Endothelial cell of umbilical vein (primary cell): ENCODE results near the gene RASGRP4. TPM values are rescaled to one million over a fixed set of nuclear protein-coding genes. Genes with fewer than 3 reads are reported as not detected.

Experiments used
- BruUV-seq: library from RNA; stranded (reverse); fragments of 400-500 nt; replicated peaks from 2 replicates; lab custom pipeline; 2021; lab: Mats Ljungman, UMichigan
- CTCF ChIA-PET: fragments of 300-600, 350-600 bp; sonication (Branson Sonifier 250); formaldehyde crosslinking; loops from one replicate; lab custom pipeline; 2021; ENCODE audit warnings: antibody characterized with exemption, inconsistent platforms; lab: Charles Lee
- POLR2A ChIA-PET: fragments of 300-600, 350-600 bp; sonication (Branson Sonifier 250); formaldehyde crosslinking; loops from one replicate; lab custom pipeline; 2021; ENCODE audit warnings: antibody characterized with exemption, inconsistent platforms; lab: Charles Lee
- DNase-seq: peaks from one replicate; pipeline ENCODE4 v3.0.0-alpha.2; 2011; ENCODE audit warnings: low read depth, low spot score
- FAIRE-seq: peaks from 2 replicates; lab custom pipeline; 2011; peaks lifted over from hg19 to GRCh38; lab: Jason Lieb, UNC
- H2AFZ ChIP-seq: 2 replicates; pipeline ENCODE4 v1.6.0; 2012; ENCODE audit warnings: low read depth, low read length, control low read depth, inconsistent platforms
- H3K27ac ChIP-seq: 2 replicates; pipeline ENCODE4 v1.5.1; 2011; ENCODE audit warnings: low read depth, mild to moderate bottlenecking, control low read depth, low read length, moderate library complexity; ENCODE audit not compliant: insufficient read depth
- H3K27me3 ChIP-seq, 2 experiments: 2 replicates each; pipeline versions ENCODE4 v1.6.0 to v1.6.1; 2011; ENCODE audit warnings: low read length in 2 of 2, mixed read lengths in 1 of 2; ENCODE audit not compliant: control insufficient read depth in 2 of 2, insufficient read depth in 2 of 2
- H3K36me3 ChIP-seq, 2 experiments: 2 replicates in 1 of 2; 3 replicates in 1 of 2; pipeline ENCODE4 v1.5.1; 2011; ENCODE audit warnings: low read length in 2 of 2, mild to moderate bottlenecking in 1 of 2, moderate library complexity in 1 of 2; ENCODE audit not compliant: control insufficient read depth in 2 of 2, insufficient read depth in 2 of 2; ENCODE audit errors: extremely low read depth in 1 of 2
- H3K4me1 ChIP-seq: 3 replicates; pipeline ENCODE4 v1.5.1; 2011; ENCODE audit warnings: mild to moderate bottlenecking, low read length; ENCODE audit not compliant: control insufficient read depth, insufficient read depth; ENCODE audit errors: extremely low read depth
- H3K4me2 ChIP-seq: 2 replicates; pipeline ENCODE4 v1.6.1; 2011; ENCODE audit warnings: low read length, control low read depth, mixed read lengths; ENCODE audit not compliant: insufficient read depth
- H3K4me3 ChIP-seq, 3 experiments: fragments of 200-600 bp in 1 of 3; sonication (generic), shearing (Covaris generic) in 1 of 3; replicated peaks in 1 of 3; 2 replicates each; pipeline ENCODE4 v1.5.1; 2011 to 2016; ENCODE audit warnings: control low read depth in 3 of 3, low read length in 3 of 3, mild to moderate bottlenecking in 2 of 3, inconsistent platforms in 1 of 3, low read depth in 1 of 3, moderate library complexity in 1 of 3; ENCODE audit not compliant: insufficient read depth in 1 of 3
- H3K79me2 ChIP-seq: 2 replicates; pipeline ENCODE4 v1.6.0; 2012; ENCODE audit warnings: low read length, inconsistent platforms; ENCODE audit not compliant: control insufficient read depth, insufficient read depth
- H3K9ac ChIP-seq: replicated peaks from 2 replicates; pipeline ENCODE3; 2011; ENCODE audit warnings: low read length, control low read depth; ENCODE audit not compliant: insufficient read depth; ENCODE audit errors: extremely low read depth
- H3K9me1 ChIP-seq: replicated peaks from 3 replicates; pipeline ENCODE4 v1.6.0; 2011; ENCODE audit warnings: mild to moderate bottlenecking, low read length; ENCODE audit not compliant: control insufficient read depth, insufficient read depth; ENCODE audit errors: extremely low read depth
- H3K9me3 ChIP-seq: replicated peaks from 2 replicates; pipeline ENCODE4 v1.5.1; 2012; ENCODE audit warnings: low read length, inconsistent platforms; ENCODE audit not compliant: control insufficient read depth, insufficient read depth
- H4K20me1 ChIP-seq: replicated peaks from 2 replicates; pipeline ENCODE3; 2011; ENCODE audit warnings: mild to moderate bottlenecking, low read length; ENCODE audit not compliant: control insufficient read depth, insufficient read depth; ENCODE audit errors: extremely low read depth
- CTCF ChIP-seq, 2 donors: IDR thresholded peaks; 1 replicate in 1 of 2; 2 replicates in 1 of 2; pipeline ENCODE4 v1.5.1; 2011; ENCODE audit warnings: low read length in 2 of 2, mild to moderate bottlenecking in 2 of 2, moderate library complexity in 2 of 2, control low read depth in 1 of 2, inconsistent platforms in 1 of 2, low read depth in 1 of 2; ENCODE audit not compliant: insufficient read depth in 1 of 2; ENCODE audit errors: extremely low read depth in 1 of 2
- EZH2 ChIP-seq: IDR thresholded peaks from 2 replicates; pipeline ENCODE4 v1.6.1; 2012; ENCODE audit warnings: borderline replicate concordance, low read depth, mild to moderate bottlenecking, moderate library complexity, low read length, inconsistent platforms; ENCODE audit not compliant: severe bottlenecking
- FOS ChIP-seq: IDR thresholded peaks from 2 replicates; pipeline ENCODE4 v1.6.1; 2011; ENCODE audit warnings: mild to moderate bottlenecking, low read length, moderate library complexity, borderline replicate concordance; ENCODE audit not compliant: insufficient read depth
- GATA2 ChIP-seq: IDR thresholded peaks from 2 replicates; pipeline ENCODE4 v1.7.0; 2011; ENCODE audit warnings: low read depth, mild to moderate bottlenecking, moderate library complexity, mixed read lengths, low read length; ENCODE audit not compliant: insufficient read length, insufficient read depth
- JUN ChIP-seq: IDR thresholded peaks from 2 replicates; pipeline ENCODE4 v1.6.1; 2011; ENCODE audit warnings: borderline replicate concordance, low read depth; ENCODE audit not compliant: insufficient read length, insufficient read depth
- MAX ChIP-seq: IDR thresholded peaks from 2 replicates; pipeline ENCODE4 v1.6.1; 2011; ENCODE audit not compliant: insufficient read depth, insufficient read length
- MYC ChIP-seq: IDR thresholded peaks from one replicate; pipeline ENCODE4 v1.6.1; 2011; ENCODE audit warnings: mild to moderate bottlenecking, low read depth, low read length
- POLR2A ChIP-seq: IDR thresholded peaks from 2 replicates; pipeline ENCODE4 v1.6.1; 2012; ENCODE audit warnings: low read depth, mild to moderate bottlenecking, control low read depth, low read length
- POLR2AphosphoS5 ChIP-seq: IDR thresholded peaks from 2 replicates; pipeline ENCODE4 v1.6.1; 2012; ENCODE audit warnings: low read depth, mild to moderate bottlenecking, control low read depth, low read length, moderate library complexity; ENCODE audit not compliant: insufficient read depth
- dilution Hi-C: fragments of 300-500 bp; cut with MboI; formaldehyde crosslinking; loops from one replicate; pipeline ENCODE4 v1.15.0; 2019; ENCODE audit warnings: low sequenced_read_pairs; ENCODE audit not compliant: extremely low pct_ligation_motif_present
- intact Hi-C: fragments of 100-400 bp; cut with micrococcal nuclease; formaldehyde crosslinking; loops from one replicate; pipeline ENCODE4 v1.10.0; 2022
- polyA plus RNA-seq, 4 experiments: library from polyadenylated mRNA; depleted of rRNA in 3 of 4; stranded (reverse) in 3 of 4; unstranded in 1 of 4; fragments of >200 nt; gene quantifications; 2 replicates each; pipeline versions ENCODE4 v1.2.1 to v1.2.3, GENCODE V29; 2011 to 2012; ENCODE audit warnings: missing spikeins in 1 of 4
- total RNA-seq: library from RNA; stranded (reverse); gene quantifications from 2 replicates; pipeline ENCODE4 v1.2.3, GENCODE V29; 2021

Gene RASGRP4
- total and polyA plus RNA-seq, 2 donors (not counting 3 experiments of a cell fraction or from before 2014, with no cell fraction given) = not detected

- CTCF ChIA-PET = interaction anchor here (0.5 kb wide), 1 partner anchor 13 kb away, joined by 3 read pairs; no protein-coding TSS in a partner anchor
Observed at GRCh38 chr19:38453596-38453995, 27.6 kb upstream of the RASGRP4 start.

More at GRCh38 chr19:38453596-38453995, 27.6 kb upstream of the RASGRP4 start:
- Histone ChIP-seq H3K27ac (no peak overlapping the region), H3K4me2 (no peak overlapping the region), H2AFZ (no peak overlapping the region), H3K36me3 (no peaks in the 10 kb centered on the region), H3K79me2 (no peaks in the 10 kb centered on the region), H4K20me1 (no peaks in the 10 kb centered on the region), H3K9ac (no peak overlapping the region), H3K9me3 (no peaks in the 10 kb centered on the region), H3K4me1 (no peaks in the 10 kb centered on the region), H3K9me1 (no peaks in the 10 kb centered on the region), H3K27me3 (no peaks in the 10 kb centered on the region), H3K4me3 (no peak overlapping the region)
- DNase-seq (no peak), FAIRE-seq (no peak)
- TF ChIP-seq JUN = no peak
- TF ChIP-seq CTCF (IDR thresholded peaks at IDR 0.05; ENCODE audit: extremely low read depth in 1 of 2, insufficient read depth in 1 of 2, low read depth in 1 of 2, low read length in 2 of 2) = no peak
- TF ChIP-seq FOS = no peak
- TF ChIP-seq MYC = no peak
- no peak for TF ChIP-seq EZH2
- TF ChIP-seq GATA2 = no peak
- TF ChIP-seq POLR2A = no peak
- TF ChIP-seq POLR2AphosphoS5 = no peak
- TF ChIP-seq MAX = no peak
- BruUV-seq = no TSS peak
- dilution Hi-C loops (no loop called here), intact Hi-C loops (no loop called here)
- POLR2A ChIA-PET = no interaction called here
